Mesothelial cell of epicardium (in vitro differentiated cells): ENCODE measurements around the gene DNAI4. TPM values are rescaled to one million over a fixed set of nuclear protein-coding genes. Genes with fewer than 3 reads are reported as not detected.

Experiments used
- DNase-seq, 2 experiments: peaks; one replicate each; pipeline ENCODE4 v3.0.0; 2021; ENCODE audit warnings: low spot score in 2 of 2; ENCODE audit not compliant: unreplicated experiment in 2 of 2
- H3K27ac Mint-ChIP-seq: 2 replicates; pipeline ENCODE4 v1.8.0; 2021; ENCODE audit warnings: mixed read lengths
- H3K27me3 Mint-ChIP-seq: 2 replicates; pipeline ENCODE4 v1.8.0; 2021; ENCODE audit warnings: low read depth, mixed read lengths
- H3K36me3 Mint-ChIP-seq: 2 replicates; pipeline ENCODE4 v1.8.0; 2021; ENCODE audit warnings: mixed read lengths
- H3K4me1 Mint-ChIP-seq: 2 replicates; pipeline ENCODE4 v1.8.0; 2021; ENCODE audit warnings: mixed read lengths
- H3K4me3 Mint-ChIP-seq: 2 replicates; pipeline ENCODE4 v1.8.0; 2021; ENCODE audit warnings: mild to moderate bottlenecking, moderate library complexity, mixed read lengths
- H3K9me3 Mint-ChIP-seq: 2 replicates; pipeline ENCODE4 v1.8.0; 2021; ENCODE audit warnings: mixed read lengths
- total RNA-seq: library from RNA; stranded (reverse); gene quantifications from 3 replicates; pipeline ENCODE4 v1.2.1, GENCODE V29; 2021
- TF ChIP-seq, protein P1 (sequence below): fragments of 200-600 bp; sonication (generic); IDR thresholded peaks from one replicate; pipeline ENCODE4 v1.5.0; 2021; ENCODE audit warnings: antibody characterized with exemption; ENCODE audit not compliant: unreplicated experiment

The DNAI4 gene
- total RNA-seq, 1 donor from 2014 or later, result 9.3 TPM

DNA sequence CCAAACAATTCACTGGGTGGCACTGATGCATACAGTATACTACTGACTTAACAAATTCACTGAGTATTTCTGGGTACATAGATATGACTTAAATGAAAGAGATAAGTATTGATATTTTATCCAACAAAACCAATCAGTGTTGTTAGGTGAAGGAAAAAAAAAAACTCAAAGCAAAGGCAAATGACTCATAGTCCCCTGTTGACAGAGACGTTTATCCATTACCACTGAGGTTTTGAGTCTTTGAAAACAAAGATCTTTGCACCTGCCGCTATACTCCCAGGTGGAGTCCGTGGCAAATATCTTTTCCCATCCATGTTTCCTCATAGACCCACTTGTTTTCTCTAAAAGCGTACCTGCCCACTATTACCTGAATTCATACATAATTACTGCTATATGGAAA is 154.0 kb downstream of the DNAI4 start:
- Mint-ChIP-seq H3K4me1 (no peaks in the 10 kb centered on the region), H3K9me3 (no peaks in the 10 kb centered on the region), H3K27ac (no peak overlapping the region), H3K27me3 (peaks cover 1% of the 10 kb centered on the region), H3K36me3 (no peaks in the 10 kb centered on the region), H3K4me3 (no peak overlapping the region)
- TF ChIP-seq, protein P1, sequence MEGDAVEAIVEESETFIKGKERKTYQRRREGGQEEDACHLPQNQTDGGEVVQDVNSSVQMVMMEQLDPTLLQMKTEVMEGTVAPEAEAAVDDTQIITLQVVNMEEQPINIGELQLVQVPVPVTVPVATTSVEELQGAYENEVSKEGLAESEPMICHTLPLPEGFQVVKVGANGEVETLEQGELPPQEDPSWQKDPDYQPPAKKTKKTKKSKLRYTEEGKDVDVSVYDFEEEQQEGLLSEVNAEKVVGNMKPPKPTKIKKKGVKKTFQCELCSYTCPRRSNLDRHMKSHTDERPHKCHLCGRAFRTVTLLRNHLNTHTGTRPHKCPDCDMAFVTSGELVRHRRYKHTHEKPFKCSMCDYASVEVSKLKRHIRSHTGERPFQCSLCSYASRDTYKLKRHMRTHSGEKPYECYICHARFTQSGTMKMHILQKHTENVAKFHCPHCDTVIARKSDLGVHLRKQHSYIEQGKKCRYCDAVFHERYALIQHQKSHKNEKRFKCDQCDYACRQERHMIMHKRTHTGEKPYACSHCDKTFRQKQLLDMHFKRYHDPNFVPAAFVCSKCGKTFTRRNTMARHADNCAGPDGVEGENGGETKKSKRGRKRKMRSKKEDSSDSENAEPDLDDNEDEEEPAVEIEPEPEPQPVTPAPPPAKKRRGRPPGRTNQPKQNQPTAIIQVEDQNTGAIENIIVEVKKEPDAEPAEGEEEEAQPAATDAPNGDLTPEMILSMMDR, result no peak
- DNase-seq, result no peak

DNA sequence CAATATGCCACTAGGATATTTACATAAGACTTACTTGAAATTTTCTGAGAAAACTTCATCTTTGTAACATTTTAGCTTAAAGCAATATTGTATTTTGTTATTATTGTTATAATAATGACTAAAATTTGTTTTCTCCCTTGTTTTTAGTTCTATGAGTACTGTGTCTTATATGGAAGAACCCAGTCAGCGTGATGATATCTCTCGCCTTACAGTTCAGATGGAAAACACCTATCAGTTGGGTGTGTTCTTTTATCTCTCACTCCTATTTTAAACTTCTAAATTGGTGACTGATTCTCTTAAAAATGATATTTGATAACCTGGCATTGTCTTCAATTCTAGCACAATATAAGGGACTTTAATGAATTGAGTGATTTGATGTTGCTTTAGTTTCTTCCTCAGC is 154.4 kb downstream of the DNAI4 start:
- Mint-ChIP-seq H3K27me3 (no peaks in the 10 kb centered on the region), H3K4me3 (no peak overlapping the region), H3K27ac (no peak overlapping the region), H3K4me1 (no peaks in the 10 kb centered on the region), H3K36me3 (no peaks in the 10 kb centered on the region), H3K9me3 (no peaks in the 10 kb centered on the region)
- TF ChIP-seq, protein P1, result no peak
- DNase-seq, result no peak

DNA sequence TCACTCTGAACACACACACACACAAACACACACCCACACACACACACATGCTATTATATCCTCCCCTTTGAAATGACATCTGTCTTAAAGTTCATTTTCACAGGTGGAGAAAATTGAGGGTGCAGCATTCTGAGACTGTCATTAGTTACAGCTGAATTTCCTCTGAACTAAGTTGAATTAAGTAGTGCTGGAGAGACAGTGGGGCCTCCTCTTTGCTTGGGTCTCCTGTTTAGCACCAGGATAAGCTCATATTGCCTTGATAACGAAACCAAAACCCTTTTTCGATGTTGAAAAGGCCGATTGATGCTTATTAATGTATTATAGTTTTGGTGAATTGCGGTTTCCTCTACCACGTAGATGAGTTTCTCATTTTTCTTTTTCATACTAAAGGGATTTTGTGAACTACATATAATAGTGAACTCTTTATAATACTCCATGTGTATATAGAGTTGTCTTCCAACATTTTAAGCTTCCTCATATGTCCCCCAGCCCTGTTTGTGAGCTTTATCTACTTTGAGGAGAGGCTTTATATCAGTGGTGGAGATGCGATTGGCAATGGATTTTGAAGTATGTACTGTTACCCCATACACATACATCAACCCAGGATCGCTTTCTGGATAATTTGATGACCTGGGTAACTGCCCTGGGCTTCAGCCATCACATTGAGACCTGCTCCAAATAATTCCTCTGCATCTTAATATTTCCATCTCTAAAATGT is 155.0 kb downstream of the DNAI4 start:
- H3K9me3 Mint-ChIP-seq, result no peaks in the 10 kb centered on the region

DNA sequence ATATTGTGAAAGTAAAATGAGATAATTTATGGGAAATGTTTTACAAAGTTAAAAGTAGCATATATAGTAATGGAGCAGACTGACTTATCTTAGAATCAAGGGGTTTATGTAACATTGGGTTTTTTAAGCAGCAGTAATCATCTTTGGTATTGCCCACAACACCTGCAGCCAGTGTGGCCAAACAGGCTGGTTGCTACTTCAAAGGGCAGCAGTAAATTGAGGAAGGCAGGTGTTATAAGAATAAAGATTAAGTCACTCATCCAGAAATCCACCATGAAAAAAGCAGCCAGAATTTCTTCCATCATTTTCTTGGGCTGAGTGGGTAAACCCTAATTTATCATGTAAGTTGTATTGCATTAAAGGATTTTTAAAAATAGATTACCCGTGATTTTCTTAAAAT is 155.7 kb downstream of the DNAI4 start:
- no peaks in the 10 kb centered on the region for H3K9me3 Mint-ChIP-seq
- H3K36me3 Mint-ChIP-seq, result no peaks in the 10 kb centered on the region
- H3K27ac Mint-ChIP-seq, result no peak overlapping the region
- no peak for DNase-seq
- no peaks in the 10 kb centered on the region for H3K4me1 Mint-ChIP-seq
- H3K4me3 Mint-ChIP-seq, result no peak overlapping the region
- TF ChIP-seq, protein P1, result no peak
- H3K27me3 Mint-ChIP-seq, result no peaks in the 10 kb centered on the region

More for the DNA sequence above, 155.0 kb downstream of the DNAI4 start:
- Mint-ChIP-seq H3K36me3 (no peaks in the 10 kb centered on the region), H3K4me3 (no peak overlapping the region), H3K4me1 (no peaks in the 10 kb centered on the region), H3K27ac (no peak overlapping the region), H3K27me3 (no peaks in the 10 kb centered on the region)
- no peak for DNase-seq
- TF ChIP-seq, protein P1, result no peak

DNA sequence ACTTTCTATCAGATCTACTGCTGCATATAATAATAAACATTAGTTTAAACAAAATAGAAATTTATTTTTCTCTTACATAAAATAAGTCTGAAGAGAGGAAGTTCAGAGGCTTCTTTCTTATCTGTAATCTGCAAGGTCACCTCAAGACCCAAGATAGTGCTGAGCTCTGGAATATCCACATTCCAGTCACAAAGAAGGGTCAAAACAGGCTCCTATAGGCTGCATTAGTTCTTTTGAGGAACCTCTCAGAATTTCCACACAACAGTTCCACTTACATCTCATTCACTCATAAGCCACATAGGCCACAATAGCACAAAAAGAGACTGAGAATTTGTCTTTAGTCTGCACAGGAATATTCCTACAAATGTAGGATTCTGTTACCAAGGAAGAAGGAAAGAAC is 157.0 kb downstream of the DNAI4 start:
- Mint-ChIP-seq H3K9me3 (peaks cover 8% of the 10 kb centered on the region), H3K27ac (no peak overlapping the region), H3K27me3 (no peaks in the 10 kb centered on the region), H3K36me3 (no peaks in the 10 kb centered on the region), H3K4me1 (no peaks in the 10 kb centered on the region), H3K4me3 (no peak overlapping the region)
- DNase-seq, result no peak
- TF ChIP-seq, protein P1, result no peak
